ENCODE measurements around the gene CEP76.
"Not testable (repeated sequence)": the region's sequence is repeated elsewhere in the genome, so short reads cannot be mapped to it uniquely, and the experiment has no call there.

Gene CEP76

GRCh38 chr18:12639990-12640880, 62.3 kb downstream of the CEP76 start:
- no peak overlapping the region for H3K4me3 Mint-ChIP-seq
- H3K36me3 Mint-ChIP-seq (ENCODE audit: low read depth) = no peaks in the 10 kb centered on the region
- peaks cover 22% of the 10 kb centered on the region for H3K27me3 Mint-ChIP-seq (ENCODE audit: low read depth)
- no peaks in the 10 kb centered on the region for H3K9me3 Mint-ChIP-seq
- H3K27ac Mint-ChIP-seq = no peak overlapping the region
- no peaks in the 10 kb centered on the region for H3K4me1 Mint-ChIP-seq (ENCODE audit: low read depth)

GRCh38 chr18:12638644-12639124, 63.8 kb downstream of the CEP76 start:
- no peaks in the 10 kb centered on the region for H3K4me1 Mint-ChIP-seq (ENCODE audit: low read depth)
- no peaks in the 10 kb centered on the region for H3K36me3 Mint-ChIP-seq (ENCODE audit: low read depth)
- H3K9me3 Mint-ChIP-seq = no peaks in the 10 kb centered on the region
- no peak overlapping the region for H3K27ac Mint-ChIP-seq
- peaks cover 22% of the 10 kb centered on the region for H3K27me3 Mint-ChIP-seq (ENCODE audit: low read depth)
- no peak overlapping the region for H3K4me3 Mint-ChIP-seq

- no peak overlapping the region for H3K4me3 Mint-ChIP-seq
- H3K36me3 Mint-ChIP-seq (ENCODE audit: low read depth) = no peaks in the 10 kb centered on the region
- H3K27ac Mint-ChIP-seq = no peak overlapping the region
- no peaks in the 10 kb centered on the region for H3K9me3 Mint-ChIP-seq
- H3K27me3 Mint-ChIP-seq (ENCODE audit: low read depth) = peaks cover 18% of the 10 kb centered on the region
- no peaks in the 10 kb centered on the region for H3K4me1 Mint-ChIP-seq (ENCODE audit: low read depth)
These were observed 64.5 kb downstream of the CEP76 start for GRCh38 chr18:12637901-12638643.

GRCh38 chr18:12637393-12637792, 65.1 kb downstream of the CEP76 start:
- no peaks in the 10 kb centered on the region for H3K9me3 Mint-ChIP-seq
- no peaks in the 10 kb centered on the region for H3K4me1 Mint-ChIP-seq (ENCODE audit: low read depth)
- H3K27me3 Mint-ChIP-seq (ENCODE audit: low read depth) = peaks cover 14% of the 10 kb centered on the region
- H3K4me3 Mint-ChIP-seq = no peak overlapping the region
- no peak overlapping the region for H3K27ac Mint-ChIP-seq
- H3K36me3 Mint-ChIP-seq (ENCODE audit: low read depth) = no peaks in the 10 kb centered on the region

DNA sequence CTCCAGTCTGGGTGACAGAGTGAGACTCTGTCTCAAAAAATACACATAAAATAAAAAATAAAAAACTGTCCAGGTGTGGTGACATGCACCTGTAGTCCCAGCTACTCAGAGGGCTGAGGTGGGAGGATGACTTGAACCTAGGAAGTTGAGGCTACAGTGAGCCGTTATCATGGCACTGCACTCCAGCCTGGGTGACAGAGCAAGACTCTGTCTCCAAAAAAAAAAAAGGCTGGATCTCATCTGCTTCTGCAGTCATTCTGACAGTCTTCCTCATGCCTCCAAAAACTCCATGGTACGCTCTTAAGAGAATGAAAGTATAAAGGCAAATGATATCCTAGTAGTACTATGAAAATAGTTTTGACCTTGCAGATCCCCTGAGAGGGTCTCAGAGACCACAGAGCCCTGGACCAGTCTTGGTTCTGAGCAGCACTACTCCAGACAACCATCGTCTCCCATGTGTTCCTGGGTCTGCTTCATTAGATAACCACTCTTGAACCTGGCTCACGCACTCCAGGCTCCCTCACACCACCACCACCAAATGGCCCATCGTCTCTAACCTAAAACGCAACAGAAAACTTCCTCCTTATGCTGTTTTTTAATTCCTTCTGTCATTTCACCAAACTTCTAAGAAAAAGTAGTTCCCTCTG, 70.6 kb downstream of the CEP76 start:
- peaks cover 12% of the 10 kb centered on the region for H3K27me3 Mint-ChIP-seq (ENCODE audit: low read depth)
- no peak overlapping the region for H3K4me3 Mint-ChIP-seq
- no peak overlapping the region for H3K27ac Mint-ChIP-seq
- H3K9me3 Mint-ChIP-seq = no peaks in the 10 kb centered on the region
- no peaks in the 10 kb centered on the region for H3K4me1 Mint-ChIP-seq (ENCODE audit: low read depth)
- H3K36me3 Mint-ChIP-seq (ENCODE audit: low read depth) = no peaks in the 10 kb centered on the region

DNA sequence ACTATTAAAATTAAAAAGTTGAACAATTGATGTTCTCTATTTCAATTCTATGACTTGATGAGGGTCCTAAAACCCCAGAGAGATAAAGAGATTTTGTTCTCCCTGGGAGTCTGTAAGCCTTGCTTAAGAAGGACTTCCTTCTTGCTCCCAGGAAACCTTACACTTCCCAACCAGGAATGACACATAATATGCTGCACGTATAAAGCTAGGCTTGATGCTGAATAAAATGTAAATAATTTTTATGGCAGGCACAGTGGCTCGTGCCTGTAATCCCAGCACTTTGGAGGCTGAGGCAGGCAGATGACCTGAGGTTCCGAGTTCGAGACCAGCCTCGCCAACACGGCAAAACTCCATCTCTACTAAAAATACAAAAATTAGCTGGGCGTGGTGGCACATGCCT, 72.4 kb downstream of the CEP76 start:
- peaks cover 12% of the 10 kb centered on the region for H3K27me3 Mint-ChIP-seq (ENCODE audit: low read depth)
- no peaks in the 10 kb centered on the region for H3K4me1 Mint-ChIP-seq (ENCODE audit: low read depth)
- no peak overlapping the region for H3K27ac Mint-ChIP-seq
- H3K36me3 Mint-ChIP-seq (ENCODE audit: low read depth) = no peaks in the 10 kb centered on the region
- H3K9me3 Mint-ChIP-seq = no peaks in the 10 kb centered on the region
- no peak overlapping the region for H3K4me3 Mint-ChIP-seq

GRCh38 chr18:12628706-12629702, 73.5 kb downstream of the CEP76 start:
- no peak overlapping the region for H3K4me3 Mint-ChIP-seq
- H3K27ac Mint-ChIP-seq = no peak overlapping the region
- no peaks in the 10 kb centered on the region for H3K4me1 Mint-ChIP-seq (ENCODE audit: low read depth)
- no peaks in the 10 kb centered on the region for H3K9me3 Mint-ChIP-seq
- H3K27me3 Mint-ChIP-seq (ENCODE audit: low read depth) = peaks cover 12% of the 10 kb centered on the region
- H3K36me3 Mint-ChIP-seq (ENCODE audit: low read depth) = no peaks in the 10 kb centered on the region

DNA sequence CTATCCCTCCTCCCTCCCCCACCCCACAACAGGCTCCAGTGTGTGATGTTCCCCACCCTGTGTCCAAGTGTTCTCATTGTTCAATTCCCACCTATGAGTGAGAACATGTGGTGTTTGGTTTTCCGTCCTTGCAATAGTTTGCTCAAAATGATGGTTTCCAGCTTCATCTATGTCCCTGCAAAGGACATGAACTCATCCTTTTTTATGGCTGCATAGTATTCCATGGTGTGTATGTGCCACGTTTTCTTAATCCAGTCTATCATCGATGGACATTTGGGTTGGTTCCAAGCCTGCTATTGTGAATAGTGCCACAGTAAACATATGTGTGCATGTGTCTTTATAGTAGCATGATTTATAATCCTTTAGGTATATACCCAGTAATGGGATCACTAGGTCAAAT, 75.3 kb downstream of the CEP76 start:
- H3K4me3 Mint-ChIP-seq; H3K27ac Mint-ChIP-seq; H3K9me3 Mint-ChIP-seq; H3K36me3 Mint-ChIP-seq (ENCODE audit: low read depth); H3K4me1 Mint-ChIP-seq (ENCODE audit: low read depth): not testable (repeated sequence)
- peaks cover 14% of the 10 kb centered on the region for H3K27me3 Mint-ChIP-seq (ENCODE audit: low read depth)

DNA sequence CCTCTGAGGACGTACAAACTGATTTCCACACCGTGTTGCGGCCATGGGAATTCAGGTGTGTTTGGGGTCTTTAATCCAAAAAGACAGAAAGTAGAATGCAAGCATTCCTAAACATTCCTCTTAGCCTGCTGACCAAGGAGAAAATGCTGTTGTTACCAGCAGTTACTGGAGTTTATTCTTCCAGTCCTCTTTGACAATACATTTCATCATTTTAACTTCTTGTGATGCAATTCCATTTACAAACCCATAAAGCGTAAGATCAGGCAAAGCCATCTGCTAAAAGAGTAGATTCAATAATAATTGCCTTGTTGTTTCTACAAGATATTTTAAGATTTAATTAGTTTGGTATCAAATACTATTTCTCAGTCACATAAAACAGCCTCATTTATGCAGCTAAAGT, 77.3 kb downstream of the CEP76 start:
- Mint-ChIP-seq H3K4me1 (ENCODE audit: low read depth) (no peaks in the 10 kb centered on the region), H3K27ac (no peak overlapping the region), H3K4me3 (no peak overlapping the region), H3K27me3 (ENCODE audit: low read depth) (peaks cover 22% of the 10 kb centered on the region), H3K9me3 (no peaks in the 10 kb centered on the region), H3K36me3 (ENCODE audit: low read depth) (no peaks in the 10 kb centered on the region)

Data from T-helper 1 cell treated with Interleukin-12 subunit alpha and Interleukin-12 subunit beta and Interleukin-4 antibody, amounts not matched to agents 30 μg/mL and 1 μg/mL, for 36 hours (primary cell).